AG04449 (cell line): ENCODE data around the gene HMGN5.

Experiments
- CTCF ChIA-PET: fragments of 350-600 bp; formaldehyde crosslinking; extraction: SDS; loops from one replicate; lab custom pipeline; 2021; ENCODE audit warnings: antibody characterized with exemption; lab: Yijun Ruan, JAX
- POLR2A ChIA-PET: fragments of 400-600, 350-600 bp; formaldehyde crosslinking; extraction: SDS; loops from one replicate; lab custom pipeline; 2020; ENCODE audit warnings: antibody characterized with exemption, inconsistent platforms; lab: Yijun Ruan, JAX
- DNase-seq: peaks from one replicate; pipeline ENCODE4 v3.0.0-alpha.2; 2010; ENCODE audit warnings: low read depth, low spot score
- H3K4me3 ChIP-seq: 2 replicates; pipeline ENCODE4 v1.5.1; 2011; ENCODE audit warnings: low read depth, mild to moderate bottlenecking, control low read depth, low read length
- CTCF ChIP-seq: IDR thresholded peaks from one replicate; pipeline ENCODE4 v1.5.1; 2011; ENCODE audit warnings: mild to moderate bottlenecking, moderate library complexity, low read length, control low read depth, inconsistent platforms; ENCODE audit not compliant: insufficient read depth; ENCODE audit errors: missing control alignments

The HMGN5 gene

GRCh38 chrX:81231476-81231875 is 29.8 kb upstream of the HMGN5 start:
- TF ChIP-seq CTCF: no peak
- POLR2A ChIA-PET: no interaction called here
- no peak overlapping the region for H3K4me3 ChIP-seq
- CTCF ChIA-PET: no interaction called here
- no peak for DNase-seq

DNA sequence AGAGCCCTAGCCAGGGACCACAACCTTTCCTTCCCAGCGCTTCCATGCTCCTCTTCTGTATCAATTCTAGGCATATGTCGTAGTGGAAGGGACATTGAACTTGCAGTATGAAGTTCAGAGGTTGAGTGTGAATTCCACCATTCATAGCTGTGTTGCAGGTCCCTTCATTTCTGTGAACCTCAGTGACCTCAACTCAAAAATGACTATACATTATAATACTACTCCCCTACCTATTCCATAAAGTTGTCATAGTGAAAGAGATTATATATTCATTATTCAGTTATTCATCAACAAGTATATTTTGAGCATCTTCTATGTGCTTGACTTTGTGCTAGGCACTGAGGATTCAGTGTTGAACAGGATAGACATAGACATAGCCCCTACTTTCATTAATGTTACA is 28.2 kb upstream of the HMGN5 start:
- no peak for DNase-seq
- ChIA-PET CTCF (no interaction called here), POLR2A (no interaction called here)
- no peak overlapping the region for H3K4me3 ChIP-seq
- TF ChIP-seq CTCF: no peak

DNA sequence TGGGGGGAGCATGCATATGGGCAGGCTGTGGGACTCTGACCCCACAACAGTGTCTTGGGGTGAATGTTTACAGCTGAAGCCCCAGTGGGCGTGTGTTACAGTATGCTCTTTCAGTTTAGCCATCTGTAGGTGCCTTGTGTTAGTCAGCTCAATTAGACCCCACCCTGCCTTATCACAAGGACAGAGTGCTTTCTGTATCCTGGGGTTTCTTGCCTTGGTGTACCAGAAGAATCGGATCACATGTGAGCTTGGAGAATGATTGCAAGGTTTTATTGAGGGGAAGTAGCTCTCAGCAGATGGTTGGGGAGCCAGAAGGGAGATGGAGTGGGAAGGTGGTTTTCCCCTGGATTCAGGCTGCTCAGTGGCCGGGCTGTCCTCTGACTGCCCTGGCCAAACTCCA is 27.5 kb upstream of the HMGN5 start:
- H3K4me3 ChIP-seq: no peak overlapping the region
- CTCF ChIA-PET: no interaction called here
- no peak for DNase-seq
- TF ChIP-seq CTCF: no peak
- POLR2A ChIA-PET: no interaction called here

- no peak for TF ChIP-seq CTCF
- H3K4me3 ChIP-seq: no peak overlapping the region
- no peak for DNase-seq
- POLR2A ChIA-PET: no interaction called here
- CTCF ChIA-PET: no interaction called here
Measured at GRCh38 chrX:81215685-81216084, 14.0 kb upstream of the HMGN5 start.

DNA sequence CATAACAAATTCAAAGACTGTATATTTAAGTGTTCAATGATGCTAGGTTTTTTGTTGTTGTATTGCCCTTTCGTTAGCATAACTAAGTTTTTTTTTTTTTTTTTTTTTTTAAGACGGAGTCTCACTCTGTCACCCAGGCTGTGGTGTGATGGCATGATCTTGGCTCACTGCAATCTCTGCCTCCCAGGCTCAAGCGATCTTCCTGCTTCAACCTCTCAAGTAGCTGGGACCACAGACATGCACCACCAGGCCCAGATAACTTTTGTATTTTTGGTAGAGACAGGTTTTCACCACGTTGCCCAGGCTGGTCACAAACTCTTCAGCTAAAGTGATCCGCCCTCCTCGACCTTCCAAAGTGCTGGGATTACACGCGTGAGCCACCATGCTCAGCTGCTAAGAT is 7.2 kb upstream of the HMGN5 start:
- TF ChIP-seq CTCF: no peak
- CTCF ChIA-PET: interaction anchor here (1.0 kb wide), 1 partner anchor 13 kb away, joined by 3 read pairs; no protein-coding TSS in a partner anchor
- H3K4me3 ChIP-seq: no peak overlapping the region
- no peak for DNase-seq
- POLR2A ChIA-PET: no interaction called here

GRCh38 chrX:81206476-81206875 is 4.8 kb upstream of the HMGN5 start:
- no peak for TF ChIP-seq CTCF
- POLR2A ChIA-PET: no interaction called here
- H3K4me3 ChIP-seq: no peak overlapping the region
- DNase-seq: no peak
- CTCF ChIA-PET: interaction anchor here (0.7 to 1.8 kb wide), 2 partner anchors 11 to 171 kb away, joined by 3 to 8 read pairs; no protein-coding TSS in a partner anchor

GRCh38 chrX:81205551-81205950 is 3.8 kb upstream of the HMGN5 start:
- no peak overlapping the region for H3K4me3 ChIP-seq
- CTCF ChIA-PET: no interaction called here
- TF ChIP-seq CTCF: no peak
- POLR2A ChIA-PET: no interaction called here
- DNase-seq: no peak
